Skeletal muscle satellite cell (primary cell): ENCODE data around the gene RPS6KA3.

Experiments
- H3K27me3 ChIP-seq: 2 replicates; pipeline ENCODE4 v1.7.0; 2013; ENCODE audit warnings: low read length; ENCODE audit not compliant: control insufficient read depth, insufficient read depth
- H3K36me3 ChIP-seq: 2 replicates; pipeline ENCODE4 v1.7.0; 2013; ENCODE audit warnings: mild to moderate bottlenecking, control low read depth, low read length; ENCODE audit not compliant: insufficient read depth
- H3K4me1 ChIP-seq: 2 replicates; pipeline ENCODE4 v1.7.0; 2013; ENCODE audit warnings: low read length; ENCODE audit not compliant: control insufficient read depth, insufficient read depth
- H3K4me2 ChIP-seq: 2 replicates; pipeline ENCODE4 v1.7.0; 2013; ENCODE audit warnings: mild to moderate bottlenecking, low read length
- H3K4me3 ChIP-seq: 2 replicates; pipeline ENCODE4 v1.7.0; 2013; ENCODE audit warnings: low read length
- H3K9ac ChIP-seq: 2 replicates; pipeline ENCODE4 v1.7.0; 2013; ENCODE audit warnings: mild to moderate bottlenecking, low read depth, low read length, moderate library complexity
- H3K9me3 ChIP-seq: replicated peaks from 2 replicates; pipeline ENCODE4 v1.7.0; 2013; ENCODE audit warnings: mild to moderate bottlenecking, control low read depth, low read length

The RPS6KA3 gene

DNA sequence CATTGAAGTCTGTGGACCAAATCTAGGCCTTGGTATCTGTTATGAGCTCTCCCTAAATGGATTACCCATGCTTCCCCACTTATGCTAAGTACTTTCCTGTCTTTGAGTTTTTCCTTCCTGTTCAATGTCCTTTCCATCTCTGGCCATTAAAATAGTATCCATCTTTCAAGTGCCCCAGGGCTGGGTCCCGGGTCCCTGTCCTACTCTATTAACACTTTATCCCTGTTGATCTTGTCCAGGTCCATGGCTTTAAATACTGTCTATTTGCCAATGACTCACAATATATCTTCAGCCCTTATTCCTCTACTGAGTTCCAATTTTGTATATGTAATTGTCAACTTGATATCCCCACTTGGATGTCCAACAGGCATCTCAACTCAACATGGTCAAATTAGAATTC lies 17.7 kb upstream of the RPS6KA3 start:
- H3K4me2 ChIP-seq = no peak overlapping the region
- H3K27me3 ChIP-seq = no peaks in the 10 kb centered on the region
- H3K36me3 ChIP-seq = no peaks in the 10 kb centered on the region
- H3K9ac ChIP-seq = no peak overlapping the region
- no peaks in the 10 kb centered on the region for H3K9me3 ChIP-seq
- H3K4me3 ChIP-seq = no peak overlapping the region
- H3K4me1 ChIP-seq = no peaks in the 10 kb centered on the region

DNA sequence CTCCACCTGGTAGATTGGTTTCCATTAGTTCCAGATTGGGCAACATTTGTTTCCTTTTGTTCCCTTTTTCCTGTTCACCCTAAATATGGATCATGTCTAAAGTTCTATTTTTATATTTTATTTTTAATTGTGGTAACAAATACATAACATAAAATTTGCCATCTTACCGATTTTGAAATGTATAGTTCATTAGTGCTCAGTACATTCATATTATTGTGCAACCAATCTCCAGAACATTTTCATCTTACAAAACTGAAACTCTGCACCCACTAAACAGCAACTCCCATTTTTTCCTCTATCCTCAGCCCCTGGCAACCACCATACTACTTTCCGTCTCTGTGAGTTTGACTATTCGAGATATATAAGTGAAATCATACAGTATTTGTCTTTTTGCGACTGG lies 14.2 kb upstream of the RPS6KA3 start:
- Histone ChIP-seq H3K4me2 (no peak overlapping the region), H3K27me3 (no peaks in the 10 kb centered on the region), H3K9ac (no peak overlapping the region), H3K36me3 (no peaks in the 10 kb centered on the region), H3K4me3 (no peak overlapping the region), H3K9me3 (no peaks in the 10 kb centered on the region), H3K4me1 (no peaks in the 10 kb centered on the region)

DNA sequence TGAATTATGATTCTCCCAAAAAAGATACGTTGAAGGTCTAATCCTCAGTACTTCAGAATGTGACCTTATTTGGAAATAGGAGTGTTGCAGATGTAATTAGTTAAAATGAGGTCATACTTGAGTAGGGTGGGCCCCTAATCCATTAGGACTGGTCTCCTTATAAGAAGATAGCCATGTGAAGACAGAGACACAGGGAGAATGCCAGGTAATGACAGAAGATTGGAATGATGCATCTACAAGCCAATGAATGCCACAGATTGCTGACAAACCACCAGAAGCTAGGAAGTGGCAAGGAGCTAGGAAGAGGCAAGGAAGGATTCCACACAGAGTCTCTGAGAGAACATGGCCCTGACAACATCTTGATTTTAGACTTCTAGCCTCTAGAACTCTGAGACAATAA lies 7.4 kb upstream of the RPS6KA3 start:
- Histone ChIP-seq H3K27me3 (no peaks in the 10 kb centered on the region), H3K9ac (no peak overlapping the region), H3K4me3 (no peak overlapping the region), H3K4me2 (no peak overlapping the region), H3K9me3 (no peaks in the 10 kb centered on the region), H3K36me3 (no peaks in the 10 kb centered on the region), H3K4me1 (peaks cover 5% of the 10 kb centered on the region)

DNA sequence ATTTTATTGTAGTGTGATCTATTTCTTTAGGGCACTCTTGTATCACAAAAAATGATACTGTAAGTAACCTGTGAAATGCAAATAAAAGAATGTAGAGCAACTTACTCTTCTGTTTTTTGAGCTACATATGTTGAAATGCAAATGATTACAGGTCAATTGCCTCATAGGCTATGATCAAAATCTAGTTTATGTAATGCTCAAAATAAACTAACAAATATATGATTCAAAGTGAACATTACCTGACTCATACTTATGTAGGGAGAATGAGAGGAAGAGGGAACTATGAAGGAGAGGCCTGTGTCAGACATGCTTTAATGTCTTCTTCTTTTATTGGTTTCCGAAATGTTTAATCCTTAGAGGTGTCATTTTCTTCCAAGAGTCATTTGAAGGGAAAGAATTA lies 5.0 kb upstream of the RPS6KA3 start:
- peaks cover 5% of the 10 kb centered on the region for H3K4me1 ChIP-seq
- H3K4me2 ChIP-seq = no peak overlapping the region
- H3K4me3 ChIP-seq = no peak overlapping the region
- no peaks in the 10 kb centered on the region for H3K36me3 ChIP-seq
- no peaks in the 10 kb centered on the region for H3K27me3 ChIP-seq
- H3K9ac ChIP-seq = no peak overlapping the region
- H3K9me3 ChIP-seq = no peaks in the 10 kb centered on the region

DNA sequence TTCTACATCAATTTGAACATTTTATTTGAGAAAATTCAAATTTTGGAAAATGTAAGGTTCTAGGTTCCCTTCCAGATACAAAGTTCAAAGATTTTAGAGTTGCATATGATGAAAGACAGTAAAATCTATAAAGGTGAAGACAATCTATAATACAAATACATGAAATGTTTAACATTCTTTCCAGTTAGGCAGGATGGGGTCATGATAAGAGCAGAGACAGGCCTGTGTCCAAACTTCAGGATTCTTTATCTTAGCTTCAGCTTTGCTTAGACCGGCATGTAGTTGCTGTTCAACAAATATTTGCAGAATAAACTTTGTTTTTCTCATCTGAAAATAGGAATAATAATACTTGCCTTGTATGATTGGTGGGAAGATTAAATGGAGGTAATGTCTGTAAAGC lies 4.5 kb upstream of the RPS6KA3 start:
- Histone ChIP-seq H3K36me3 (no peaks in the 10 kb centered on the region), H3K4me3 (no peak overlapping the region), H3K9me3 (no peaks in the 10 kb centered on the region), H3K27me3 (no peaks in the 10 kb centered on the region), H3K4me1 (peaks cover 5% of the 10 kb centered on the region), H3K9ac (no peak overlapping the region), H3K4me2 (no peak overlapping the region)

DNA sequence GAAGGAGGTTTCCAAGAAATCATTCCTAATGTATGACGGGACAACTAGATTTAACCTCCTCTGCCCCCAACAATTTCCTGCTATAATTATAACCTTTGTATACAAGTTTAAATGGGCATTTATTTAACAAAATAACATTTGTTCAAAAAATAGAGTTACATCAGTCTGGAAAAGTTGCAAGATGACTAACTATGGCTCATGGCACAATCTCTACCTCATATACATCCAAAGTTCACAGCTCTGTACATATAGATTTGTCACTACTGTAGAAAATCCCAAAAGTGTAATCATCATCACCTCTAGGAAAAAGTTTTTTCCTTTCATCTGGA lies 3.8 kb upstream of the RPS6KA3 start:
- H3K36me3 ChIP-seq = no peaks in the 10 kb centered on the region
- no peaks in the 10 kb centered on the region for H3K9me3 ChIP-seq
- H3K9ac ChIP-seq = no peak overlapping the region
- H3K4me2 ChIP-seq = no peak overlapping the region
- no peak overlapping the region for H3K4me3 ChIP-seq
- peaks cover 5% of the 10 kb centered on the region for H3K4me1 ChIP-seq
- H3K27me3 ChIP-seq = no peaks in the 10 kb centered on the region

GRCh38 chrX:20269848-20270561 lies 3.3 kb upstream of the RPS6KA3 start:
- Histone ChIP-seq H3K9ac (no peak overlapping the region), H3K4me2 (no peak overlapping the region), H3K36me3 (no peaks in the 10 kb centered on the region)

DNA sequence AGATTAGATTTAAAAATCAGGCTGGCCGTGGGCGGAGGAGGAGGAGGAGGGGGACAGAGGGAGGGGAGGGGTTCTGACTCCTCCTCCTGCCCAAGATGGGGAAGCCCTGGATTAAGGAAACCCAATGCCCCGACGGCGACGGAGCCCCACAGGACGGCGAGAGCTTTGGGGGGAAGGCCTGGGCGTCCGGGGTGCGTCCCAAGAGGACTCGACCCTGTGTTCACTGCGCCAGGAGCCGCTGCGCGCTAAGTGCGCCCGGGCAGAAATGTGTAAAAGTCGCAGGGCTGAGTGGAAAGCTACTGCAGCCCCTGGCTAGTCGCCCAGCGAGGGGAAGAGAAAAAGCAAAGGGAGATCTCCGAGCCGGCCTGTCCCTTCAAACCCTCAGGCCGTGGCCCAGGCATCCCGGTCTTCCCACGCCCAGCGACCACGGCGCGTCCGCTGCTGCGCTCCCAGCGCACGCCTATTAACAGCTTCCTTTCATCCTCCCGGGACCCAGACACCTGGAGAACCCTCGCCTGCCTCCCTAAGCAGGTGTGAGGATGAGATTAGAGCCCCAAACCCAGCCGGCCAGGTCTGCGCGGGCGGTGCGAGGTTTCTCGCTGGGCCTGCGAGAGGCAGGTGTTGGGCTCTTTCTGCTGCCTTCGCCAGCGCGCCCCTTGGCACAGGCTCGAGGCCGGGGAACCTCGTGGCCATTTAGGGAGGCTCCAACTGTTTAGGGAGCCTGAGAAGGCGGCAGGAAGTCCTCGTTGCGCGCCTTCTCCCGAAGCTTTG lies 1.4 kb upstream of the RPS6KA3 start:
- peak overlapping the region; percentile 87 for H3K9ac ChIP-seq
- no peaks in the 10 kb centered on the region for H3K9me3 ChIP-seq
- H3K4me3 ChIP-seq = peak overlapping the region; percentile 83
- H3K4me2 ChIP-seq = peak overlapping the region; percentile 88
- H3K36me3 ChIP-seq = no peaks in the 10 kb centered on the region
- peaks cover 16% of the 10 kb centered on the region for H3K4me1 ChIP-seq
- no peaks in the 10 kb centered on the region for H3K27me3 ChIP-seq

More at GRCh38 chrX:20269848-20270561, 3.3 kb upstream of the RPS6KA3 start:
- H3K27me3 ChIP-seq = no peaks in the 10 kb centered on the region
- H3K9me3 ChIP-seq = no peaks in the 10 kb centered on the region
- peaks cover 5% of the 10 kb centered on the region for H3K4me1 ChIP-seq
- H3K4me3 ChIP-seq = no peak overlapping the region

DNA sequence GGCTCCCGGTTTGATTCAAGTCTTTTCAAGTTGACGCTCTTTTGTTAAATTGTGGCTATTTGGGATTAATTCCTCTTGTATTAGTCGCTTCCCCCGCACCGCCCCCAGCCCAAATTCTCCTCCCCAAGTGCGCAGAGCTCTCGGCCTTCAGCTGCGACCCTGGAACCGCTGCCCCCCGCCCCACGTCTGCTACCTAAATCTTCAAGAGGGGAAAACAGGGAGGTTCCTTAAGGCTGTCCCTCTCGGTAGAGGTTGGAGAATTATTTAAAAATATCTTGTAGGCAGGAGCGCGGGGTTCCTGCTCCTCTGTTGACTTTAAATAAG lies 860 bp upstream of the RPS6KA3 start:
- H3K9ac ChIP-seq = peak overlapping the region; percentile 87

DNA sequence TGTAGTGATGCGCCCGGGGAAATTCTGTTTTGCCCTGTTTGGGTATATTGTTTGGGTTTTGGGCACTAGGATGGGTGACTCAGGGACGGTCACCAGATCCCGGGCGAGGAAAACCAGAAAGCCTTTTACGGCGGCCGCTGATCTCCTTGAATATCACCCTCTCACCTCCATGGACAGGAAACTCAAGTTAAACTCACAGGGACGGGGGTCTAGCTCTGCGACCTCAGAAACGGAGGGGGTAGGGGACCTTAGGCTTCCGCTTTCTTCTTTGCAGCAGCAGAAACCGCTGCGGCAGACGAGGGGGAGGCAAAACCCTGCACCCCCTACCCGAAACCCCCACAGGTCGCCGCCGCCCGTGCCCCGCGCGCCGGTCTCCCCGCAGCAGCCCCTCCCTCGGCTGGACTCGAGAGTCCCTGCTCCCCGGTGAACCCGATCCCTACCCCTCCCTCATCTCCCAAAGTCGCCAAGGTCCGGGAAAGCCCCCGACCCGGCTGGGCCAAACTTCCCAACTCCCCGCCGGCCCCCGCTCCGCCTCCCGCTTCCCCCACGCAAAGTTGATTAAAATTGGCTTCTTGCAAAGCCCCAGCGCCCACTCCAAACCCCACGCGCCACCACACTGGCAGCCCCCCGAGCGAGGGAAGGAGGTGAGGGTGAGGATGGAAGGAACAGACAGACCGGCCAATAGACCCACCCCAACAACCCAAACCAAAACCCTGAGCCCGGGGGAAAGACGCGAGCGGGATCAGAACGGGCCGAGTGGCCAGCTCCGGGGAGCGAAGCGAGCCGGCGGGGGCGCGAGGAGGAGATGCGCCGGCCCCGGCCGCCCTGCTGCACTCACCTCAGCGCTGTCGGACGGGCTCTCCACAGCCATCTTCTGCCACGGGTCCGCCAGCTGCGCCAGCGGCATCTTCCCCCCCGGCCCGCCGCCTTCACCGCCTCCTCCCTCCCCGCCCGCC lies 705 bp downstream of the RPS6KA3 start:
- Histone ChIP-seq H3K36me3 (no peaks in the 10 kb centered on the region), H3K27me3 (no peaks in the 10 kb centered on the region), H3K4me1 (peaks cover 17% of the 10 kb centered on the region), H3K4me3 (peak overlapping the region; percentile 83), H3K4me2 (peak overlapping the region; percentile 78), H3K9me3 (no peaks in the 10 kb centered on the region), H3K9ac (peak overlapping the region; percentile 87)

More for the DNA sequence above, 860 bp upstream of the RPS6KA3 start:
- Histone ChIP-seq H3K27me3 (no peaks in the 10 kb centered on the region), H3K4me2 (peak overlapping the region; percentile 88), H3K36me3 (no peaks in the 10 kb centered on the region), H3K4me1 (peaks cover 17% of the 10 kb centered on the region), H3K9me3 (no peaks in the 10 kb centered on the region), H3K4me3 (peak overlapping the region; percentile 83)

GRCh38 chrX:20265221-20265725 lies 1.4 kb downstream of the RPS6KA3 start:
- H3K4me2 ChIP-seq = peak overlapping the region; percentile 78
- H3K9me3 ChIP-seq = no peaks in the 10 kb centered on the region
- peak overlapping the region; percentile 83 for H3K4me3 ChIP-seq
- peak overlapping the region; percentile 87 for H3K9ac ChIP-seq
- peaks cover 17% of the 10 kb centered on the region for H3K4me1 ChIP-seq
- H3K27me3 ChIP-seq = no peaks in the 10 kb centered on the region
- no peaks in the 10 kb centered on the region for H3K36me3 ChIP-seq
